Measurements from ENCODE around the gene LHFPL3.

GRCh38 chr7:104328296-104328969 is at the start of gene LHFPL3:
- TF ChIP-seq CTCF (IDR thresholded peaks at IDR 0.05), result no peak
- no peak for TF ChIP-seq POLR2A (IDR thresholded peaks at IDR 0.05)
